HCT116 (cell line): ENCODE results near the gene BICDL2. TPM values are rescaled to one million over a fixed set of nuclear protein-coding genes. Genes with fewer than 3 reads are reported as not detected.

Source experiments
- ATAC-seq: fragments of 200-7000 bp; cut with Tn5 transposase; 2 replicates; pipeline ENCODE4 v1.9.1; 2020; ENCODE audit warnings: mild to moderate bottlenecking, moderate library complexity
- BruUV-seq: library from RNA; stranded (reverse); fragments of 400-500 nt; replicated peaks from 2 replicates; lab custom pipeline; 2021; lab: Mats Ljungman, UMichigan
- CTCF ChIA-PET: fragments of 300-600 bp; sonication (Branson Sonifier 250); formaldehyde crosslinking; loops from one replicate; lab custom pipeline; 2021; ENCODE audit warnings: antibody characterized with exemption; lab: Charles Lee
- POLR2A ChIA-PET: fragments of 300-600, 350-600 bp; sonication (Branson Sonifier 250); formaldehyde crosslinking; loops from one replicate; lab custom pipeline; 2021; ENCODE audit warnings: antibody characterized with exemption; lab: Charles Lee
- RAD21 ChIA-PET, 2 experiments: fragments of 300-600 bp; sonication (Branson Sonifier 250); formaldehyde crosslinking; loops; one replicate each; lab custom pipeline; 2023; ENCODE audit warnings: low total read pairs in 2 of 2; ENCODE audit not compliant: uncharacterized antibody in 2 of 2, unreplicated experiment in 2 of 2, low non-redundant PET in 1 of 2; lab: Charles Lee
- DNase-seq: peaks from one replicate; pipeline ENCODE4 v3.0.0-alpha.2; 2010; ENCODE audit warnings: low read depth, low spot score
- H2AFZ ChIP-seq: fragments of 200-600 bp; shearing (Covaris generic), sonication (generic); 2 replicates; pipeline ENCODE4 v1.6.1; 2017; ENCODE audit warnings: low read depth, mixed run types, mixed read lengths, antibody characterized with exemption, low read length; ENCODE audit not compliant: poor library complexity, severe bottlenecking
- H3K27ac ChIP-seq: 2 replicates; pipeline ENCODE4 v1.5.1; 2012; ENCODE audit warnings: low read depth, low read length
- H3K27me3 ChIP-seq: fragments of 200-600 bp; sonication (generic); 2 replicates; pipeline ENCODE4 v1.6.1; 2016; ENCODE audit warnings: mixed run types, low read length, mixed read lengths; ENCODE audit not compliant: insufficient read depth
- H3K36me3 ChIP-seq, 2 experiments: fragments of 200-500 bp in 1 of 2; fragments of 200-600 bp in 1 of 2; sonication (Bioruptor generic) in 1 of 2; sonication (generic) in 1 of 2; 2 replicates each; pipeline versions ENCODE4 v1.5.1 to v1.6.1; 2014 to 2016; ENCODE audit warnings: low read length in 2 of 2, inconsistent platforms in 1 of 2, mixed read lengths in 1 of 2, mixed run types in 1 of 2; ENCODE audit not compliant: insufficient read depth in 2 of 2, control insufficient read depth in 1 of 2
- H3K4me1 ChIP-seq, 2 experiments: fragments of 200-600 bp in 1 of 2; sonication (generic) in 1 of 2; 2 replicates each; pipeline versions ENCODE4 v1.5.1 to v1.6.1; 2012 to 2017; ENCODE audit warnings: low read length in 2 of 2, inconsistent platforms in 1 of 2, mild to moderate bottlenecking in 1 of 2, mixed read lengths in 1 of 2, mixed run types in 1 of 2, moderate library complexity in 1 of 2; ENCODE audit not compliant: insufficient read depth in 2 of 2, control insufficient read depth in 1 of 2
- H3K4me2 ChIP-seq: fragments of 200-600 bp; sonication (generic); 2 replicates; pipeline ENCODE4 v1.6.1; 2017; ENCODE audit warnings: mixed run types, low read length, mixed read lengths
- H3K4me3 ChIP-seq, 2 experiments: fragments of 200-600 bp in 1 of 2; sonication (generic) in 1 of 2; replicated peaks in 1 of 2; 2 replicates each; pipeline ENCODE4 v1.5.1; 2011 to 2016; ENCODE audit warnings: low read length in 2 of 2, control low read depth in 1 of 2, low read depth in 1 of 2, mild to moderate bottlenecking in 1 of 2, mixed read lengths in 1 of 2, mixed run types in 1 of 2
- H3K79me2 ChIP-seq: fragments of 200-600 bp; sonication (generic); 2 replicates; pipeline ENCODE4 v1.6.1; 2017; ENCODE audit warnings: mild to moderate bottlenecking, mixed run types, low read length, moderate library complexity, mixed read lengths; ENCODE audit not compliant: insufficient read depth
- H3K9ac ChIP-seq: fragments of 200-600 bp; sonication (generic); 2 replicates; pipeline ENCODE4 v1.6.1; 2016; ENCODE audit warnings: low read length, mixed read lengths
- H3K9me2 ChIP-seq: fragments of 200-600 bp; sonication (generic), shearing (Covaris generic); 2 replicates; pipeline ENCODE4 v1.6.1; 2017; ENCODE audit warnings: mixed run types, mild to moderate bottlenecking, moderate library complexity; ENCODE audit not compliant: insufficient read depth
- H3K9me3 ChIP-seq, 2 experiments: fragments of 200-500 bp in 1 of 2; fragments of 200-600 bp in 1 of 2; sonication (Bioruptor generic) in 1 of 2; sonication (generic) in 1 of 2; 2 replicates each; pipeline ENCODE4 v1.6.1; 2014 to 2017; ENCODE audit warnings: low read length in 2 of 2, mixed read lengths in 2 of 2, inconsistent platforms in 1 of 2, low read depth in 1 of 2, mild to moderate bottlenecking in 1 of 2, mixed run types in 1 of 2, moderate library complexity in 1 of 2; ENCODE audit not compliant: control insufficient read depth in 1 of 2, insufficient read depth in 1 of 2
- H4K20me1 ChIP-seq: fragments of 200-600 bp; sonication (generic), shearing (Covaris generic); 2 replicates; pipeline ENCODE4 v1.6.1; 2017; ENCODE audit warnings: mixed run types, mild to moderate bottlenecking, moderate library complexity; ENCODE audit not compliant: insufficient read depth
- ATF3 ChIP-seq: IDR thresholded peaks from 2 replicates; pipeline ENCODE4 v1.6.1; 2012
- CBX3 ChIP-seq: IDR thresholded peaks from 2 replicates; pipeline ENCODE4 v1.6.1; 2012; ENCODE audit warnings: low read depth
- CEBPB ChIP-seq: IDR thresholded peaks from 2 replicates; pipeline ENCODE4 v1.6.1; 2012; ENCODE audit warnings: low read depth
- CTCF ChIP-seq, 3 experiments: fragments of 200-600 bp in 1 of 3; sonication (generic) in 1 of 3; IDR thresholded peaks in 2 of 3; conservative IDR thresholded peaks in 1 of 3; 2 replicates each; pipeline ENCODE4 v1.5.1; 2012 to 2017; ENCODE audit warnings: low read depth in 2 of 3, low read length in 2 of 3, antibody characterized with exemption in 1 of 3, borderline replicate concordance in 1 of 3, control low read depth in 1 of 3, mild to moderate bottlenecking in 1 of 3, mixed read lengths in 1 of 3, mixed run types in 1 of 3, moderate library complexity in 1 of 3; ENCODE audit not compliant: insufficient read depth in 1 of 3
- EGR1 ChIP-seq: IDR thresholded peaks from 2 replicates; pipeline ENCODE4 v1.6.1; 2012; ENCODE audit warnings: low read depth
- ELF1 ChIP-seq: IDR thresholded peaks from 2 replicates; pipeline ENCODE4 v1.6.1; 2012; ENCODE audit warnings: low read depth, borderline replicate concordance
- POLR2AphosphoS5 ChIP-seq: IDR thresholded peaks from 2 replicates; pipeline ENCODE4 v1.6.1; 2011; ENCODE audit warnings: mild to moderate bottlenecking, low read depth, low read length, moderate library complexity
- REST ChIP-seq: IDR thresholded peaks from 2 replicates; pipeline ENCODE4 v1.6.1; 2012; ENCODE audit warnings: low read depth
- SRF ChIP-seq: IDR thresholded peaks from 2 replicates; pipeline ENCODE4 v1.6.1; 2012; ENCODE audit warnings: low read depth
- TCF7L2 ChIP-seq: IDR thresholded peaks from 2 replicates; pipeline ENCODE4 v1.7.0; 2011; ENCODE audit warnings: borderline replicate concordance, inconsistent platforms; ENCODE audit not compliant: insufficient read depth, insufficient read length; ENCODE audit errors: extremely low read depth
- YY1 ChIP-seq: IDR thresholded peaks from 2 replicates; pipeline ENCODE4 v1.6.1; 2011; ENCODE audit warnings: low read length, low read depth, moderate library complexity, mild to moderate bottlenecking; ENCODE audit not compliant: insufficient replicate concordance; ENCODE audit errors: extremely low read depth
- ZFX ChIP-seq: fragments of 450-650 bp; IDR thresholded peaks from 2 replicates; pipeline ENCODE4 v1.6.1; 2017
- ZNF274 ChIP-seq: fragments of 200-500 bp; sonication (Bioruptor generic); IDR thresholded peaks from 2 replicates; pipeline ENCODE4 v1.6.1; 2014; ENCODE audit warnings: mild to moderate bottlenecking, low read depth, low read length, inconsistent platforms
- intact Hi-C: fragments of 100-400 bp; cut with micrococcal nuclease; formaldehyde crosslinking; loops from 2 replicates; pipeline ENCODE4 v1.10.0; 2022
- total RNA-seq: library from RNA; stranded (reverse); gene quantifications from one replicate; pipeline ENCODE4 v1.2.1, GENCODE V29; 2021; ENCODE audit not compliant: unreplicated experiment

BICDL2 gene
- total RNA-seq, 1 experiment from 2014 or later: 21.3 TPM

DNA sequence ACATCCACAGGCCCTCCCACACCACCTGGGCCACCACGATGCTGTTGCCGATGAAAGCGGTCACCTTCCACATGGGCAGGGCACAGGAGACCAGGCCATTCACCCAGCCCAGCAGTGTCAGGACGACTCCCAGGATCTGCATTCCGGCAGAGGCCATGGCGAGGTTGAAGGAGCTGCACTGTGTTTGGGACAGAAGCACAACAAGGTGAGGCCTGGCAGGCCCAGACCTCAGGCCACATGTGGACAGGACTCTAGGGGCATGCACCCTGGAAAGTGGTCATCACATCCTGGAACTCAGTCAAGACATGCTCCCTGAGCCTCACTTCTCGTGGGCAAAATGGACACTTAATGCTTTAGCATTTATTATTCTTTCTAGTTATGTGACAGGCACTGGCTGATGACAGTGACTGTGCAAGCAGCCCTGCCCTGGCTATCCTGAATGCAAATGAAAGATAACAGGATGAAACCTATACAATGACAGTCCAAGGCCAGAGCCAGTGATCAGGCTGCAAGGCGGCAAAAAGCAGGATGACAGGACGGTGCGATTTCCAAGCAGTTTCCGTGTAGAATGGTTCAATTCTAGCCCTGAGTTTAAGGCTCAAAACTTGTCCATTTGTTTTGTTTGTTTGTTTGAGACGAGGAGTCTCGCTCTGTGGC, 20.8 kb downstream of the BICDL2 start:
- Histone ChIP-seq H3K9ac (no peak overlapping the region), H4K20me1 (no peaks in the 10 kb centered on the region), H3K27me3 (no peaks in the 10 kb centered on the region), H3K27ac (no peak overlapping the region), H3K4me1 (peaks cover 39 to 73% of the 10 kb centered on the region in 2 experiments), H2AFZ (no peak overlapping the region), H3K4me2 (no peak overlapping the region), H3K9me2 (no peaks in the 10 kb centered on the region), H3K79me2 (peaks cover 6% of the 10 kb centered on the region; the same call in 1 of the 2 replicates), H3K9me3 (no peaks in the 10 kb centered on the region), H3K4me3 (no peak overlapping the region), H3K36me3 (no peaks in the 10 kb centered on the region; a peak in 1 of 4 replicates)
- CTCF ChIA-PET: no interaction called here
- intact Hi-C loops: no loop called here
- RAD21 ChIA-PET: no interaction called here
- DNase-seq (no peak), ATAC-seq (no peak)
- POLR2A ChIA-PET: no interaction called here
- TF ChIP-seq ZFX (no peak), POLR2AphosphoS5 (no peak), CTCF (IDR thresholded peaks at IDR 0.05 in 2 of 3, conservative IDR thresholded peaks at IDR 0.05 in 1 of 3; ENCODE audit: borderline replicate concordance in 1 of 3, insufficient read depth in 1 of 3, low read depth in 2 of 3, low read length in 2 of 3) (no peak)
- no TSS peak for BruUV-seq

GRCh38 chr16:3014971-3015370, 21.8 kb downstream of the BICDL2 start:
- RAD21 ChIA-PET: no interaction called here
- Histone ChIP-seq H3K79me2 (no peaks in the 10 kb centered on the region), H3K4me1 (peaks cover 48 to 82% of the 10 kb centered on the region in 2 experiments), H3K27ac (no peak overlapping the region), H2AFZ (no peak overlapping the region), H3K9me3 (no peaks in the 10 kb centered on the region), H3K9ac (no peak overlapping the region), H3K36me3 (no peaks in the 10 kb centered on the region), H4K20me1 (no peaks in the 10 kb centered on the region), H3K27me3 (no peaks in the 10 kb centered on the region), H3K4me3 (no peak overlapping the region), H3K9me2 (no peaks in the 10 kb centered on the region), H3K4me2 (no peak overlapping the region)
- ATAC-seq: no peak
- no peak for DNase-seq
- BruUV-seq: no TSS peak
- CTCF ChIA-PET: no interaction called here
- intact Hi-C loops: no loop called here
- POLR2A ChIA-PET: no interaction called here
- TF ChIP-seq YY1 (no peak), ELF1 (no peak), CBX3 (no peak), REST (no peak), EGR1 (no peak), SRF (no peak), TCF7L2 (no peak), ZNF274 (no peak), ATF3 (no peak), CEBPB (no peak)
